Tibial nerve (tissue), 4 donors: Measurements from ENCODE around the gene DNAJC6.

Source experiments
- CTCF ChIP-seq, 5 experiments: fragments of 200-600 bp in 3 of 5; fragments of 450-650 bp in 2 of 5; sonication (generic) in 3 of 5; IDR thresholded peaks; one replicate each; pipeline ENCODE4 v1.5.1; 2016 to 2019; ENCODE audit warnings: antibody characterized with exemption in 5 of 5, mild to moderate bottlenecking in 3 of 5, moderate library complexity in 2 of 5
- EP300 ChIP-seq, 2 donors: sonication (generic); formaldehyde crosslinking; IDR thresholded peaks; one replicate each; pipeline ENCODE4 v1.6.1; 2017; ENCODE audit warnings: antibody characterized with exemption in 2 of 2, mild to moderate bottlenecking in 1 of 2

- TF ChIP-seq CTCF (IDR thresholded peaks at IDR 0.05) (no peak), EP300 (IDR thresholded peaks at IDR 0.05) (no peak)
Measured at GRCh38 chr1:65299328-65299727, 10.0 kb upstream of the DNAJC6 start.
